HUES6 (cell line): ENCODE measurements around the gene FDCSP.
"Not testable (repeated sequence)": the region's sequence is repeated elsewhere in the genome, so short reads cannot be mapped to it uniquely, and the experiment has no call there.

ENCODE experiments used
- H3K27ac ChIP-seq: 2 replicates; pipeline ENCODE4 v1.7.0; 2013; ENCODE audit warnings: low read depth, mild to moderate bottlenecking, low read length, inconsistent platforms
- H3K27me3 ChIP-seq: 2 replicates; pipeline ENCODE4 v1.6.1; 2013; ENCODE audit warnings: low read length; ENCODE audit not compliant: control insufficient read depth, insufficient read depth
- H3K36me3 ChIP-seq: 2 replicates; pipeline ENCODE4 v1.6.1; 2013; ENCODE audit warnings: low read length; ENCODE audit not compliant: control insufficient read depth, insufficient read depth
- H3K4me1 ChIP-seq: 2 replicates; pipeline ENCODE4 v1.6.1; 2013; ENCODE audit warnings: low read length; ENCODE audit not compliant: control insufficient read depth, insufficient read depth
- H3K4me3 ChIP-seq: 2 replicates; pipeline ENCODE4 v1.5.1; 2013; ENCODE audit warnings: low read depth, low read length
- H3K9ac ChIP-seq: one replicate; pipeline ENCODE4 v1.6.1; 2013; ENCODE audit warnings: mild to moderate bottlenecking, low read length
- H3K9me3 ChIP-seq: 2 replicates; pipeline ENCODE4 v1.6.1; 2013; ENCODE audit warnings: low read depth, low read length; ENCODE audit not compliant: control insufficient read depth, insufficient read depth

FDCSP gene

GRCh38 chr4:70239131-70239883, 13.4 kb downstream of the FDCSP start:
- Histone ChIP-seq H3K4me1 (no peaks in the 10 kb centered on the region), H3K9me3 (no peaks in the 10 kb centered on the region), H3K27ac (no peak overlapping the region), H3K9ac (no peak overlapping the region), H3K27me3 (no peaks in the 10 kb centered on the region), H3K36me3 (no peaks in the 10 kb centered on the region), H3K4me3 (no peak overlapping the region)

GRCh38 chr4:70239884-70240591, 14.1 kb downstream of the FDCSP start:
- Histone ChIP-seq H3K4me3 (no peak overlapping the region), H3K36me3 (no peaks in the 10 kb centered on the region), H3K9ac (no peak overlapping the region), H3K4me1 (no peaks in the 10 kb centered on the region), H3K27me3 (no peaks in the 10 kb centered on the region), H3K9me3 (no peaks in the 10 kb centered on the region), H3K27ac (no peak overlapping the region)

- H3K4me3 ChIP-seq, H3K4me1 ChIP-seq, H3K27me3 ChIP-seq, H3K27ac ChIP-seq, H3K36me3 ChIP-seq, H3K9me3 ChIP-seq, H3K9ac ChIP-seq: not testable (repeated sequence)
These were observed 16.4 kb downstream of the FDCSP start, which contains the start of gene CSN3 for GRCh38 chr4:70242297-70242696. TSS of gene CSN3 (plus strand) at chr4:70242597. CDS start at chr4:70244820, 2,223 bp downstream.

GRCh38 chr4:70243091-70243490, 17.2 kb downstream of the FDCSP start:
- no peaks in the 10 kb centered on the region for H3K27me3 ChIP-seq

GRCh38 chr4:70251250-70251944, 25.5 kb downstream of the FDCSP start:
- Histone ChIP-seq H3K36me3 (no peaks in the 10 kb centered on the region), H3K4me1 (no peaks in the 10 kb centered on the region), H3K27me3 (no peaks in the 10 kb centered on the region), H3K9ac (no peak overlapping the region), H3K4me3 (no peak overlapping the region), H3K9me3 (no peaks in the 10 kb centered on the region), H3K27ac (no peak overlapping the region)

More at GRCh38 chr4:70243091-70243490, 17.2 kb downstream of the FDCSP start:
- Histone ChIP-seq H3K4me3 (no peak overlapping the region), H3K27ac (no peak overlapping the region), H3K9me3 (no peaks in the 10 kb centered on the region), H3K36me3 (no peaks in the 10 kb centered on the region), H3K9ac (no peak overlapping the region), H3K4me1 (no peaks in the 10 kb centered on the region)

- Histone ChIP-seq H3K27ac (no peak overlapping the region), H3K4me1 (no peaks in the 10 kb centered on the region), H3K36me3 (no peaks in the 10 kb centered on the region), H3K27me3 (no peaks in the 10 kb centered on the region), H3K9ac (no peak overlapping the region), H3K4me3 (no peak overlapping the region), H3K9me3 (no peaks in the 10 kb centered on the region)
These were observed 26.0 kb downstream of the FDCSP start for GRCh38 chr4:70251945-70252277.

GRCh38 chr4:70269674-70270073, 43.8 kb downstream of the FDCSP start:
- Histone ChIP-seq H3K36me3 (no peaks in the 10 kb centered on the region), H3K4me1 (no peaks in the 10 kb centered on the region), H3K27ac (no peak overlapping the region), H3K4me3 (no peak overlapping the region), H3K9me3 (no peaks in the 10 kb centered on the region), H3K9ac (no peak overlapping the region), H3K27me3 (no peaks in the 10 kb centered on the region)

- no peak overlapping the region for H3K4me3 ChIP-seq
- H3K9ac ChIP-seq: no peak overlapping the region
- H3K4me1 ChIP-seq: no peaks in the 10 kb centered on the region
- H3K9me3 ChIP-seq: no peaks in the 10 kb centered on the region
- no peak overlapping the region for H3K27ac ChIP-seq
- H3K27me3 ChIP-seq: no peaks in the 10 kb centered on the region
- H3K36me3 ChIP-seq: no peaks in the 10 kb centered on the region
These were observed 51.2 kb downstream of the FDCSP start for GRCh38 chr4:70277121-70277520.

GRCh38 chr4:70280567-70280966, 54.6 kb downstream of the FDCSP start:
- H3K36me3 ChIP-seq: no peaks in the 10 kb centered on the region
- H3K9ac ChIP-seq: no peak overlapping the region
- H3K27ac ChIP-seq: no peak overlapping the region
- no peaks in the 10 kb centered on the region for H3K27me3 ChIP-seq
- H3K4me3 ChIP-seq: no peak overlapping the region
- no peaks in the 10 kb centered on the region for H3K9me3 ChIP-seq
- H3K4me1 ChIP-seq: no peaks in the 10 kb centered on the region
